ENCODE results near the gene ATOH7. TPM values are rescaled to one million over a fixed set of nuclear protein-coding genes. Genes with fewer than 3 reads are reported as not detected.

The ATOH7 gene
- total RNA-seq, 6 experiments from 2014 or later = 0.11 to 0.12 TPM; not detected in 4

DNA sequence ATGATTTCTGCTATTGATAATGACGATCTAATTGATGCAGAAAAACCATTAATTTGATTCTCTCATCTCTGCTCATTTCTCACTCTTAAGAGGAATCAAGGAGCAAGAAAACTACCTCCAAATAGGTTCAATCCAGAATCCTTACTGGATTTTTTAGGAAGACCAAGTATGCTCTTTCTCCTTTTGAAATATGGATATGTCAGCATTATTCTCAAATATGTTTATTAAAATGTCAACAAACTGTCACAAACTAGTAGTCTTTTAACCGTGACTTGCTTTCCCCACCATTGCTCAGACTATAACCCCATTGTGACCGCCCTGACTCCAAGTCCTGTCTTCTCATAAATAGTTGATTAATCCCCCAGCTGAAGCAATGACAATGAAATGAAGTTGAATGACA, 1.1 kb upstream of the ATOH7 start:
- no peak overlapping the region for H3K27ac Mint-ChIP-seq
- DNase-seq = no peak
- TF ChIP-seq CTCF (IDR thresholded peaks at IDR 0.05) = no peak
- peaks cover 14% of the 10 kb centered on the region for H3K4me1 Mint-ChIP-seq (ENCODE audit: low read depth)
- H3K36me3 Mint-ChIP-seq (ENCODE audit: low read depth) = no peaks in the 10 kb centered on the region
- H3K4me3 Mint-ChIP-seq = no peak overlapping the region
- peaks cover 14% of the 10 kb centered on the region; the same call in 1 of the 2 replicates for H3K27me3 Mint-ChIP-seq (ENCODE audit: insufficient read depth)
- no peaks in the 10 kb centered on the region for H3K9me3 Mint-ChIP-seq

DNA sequence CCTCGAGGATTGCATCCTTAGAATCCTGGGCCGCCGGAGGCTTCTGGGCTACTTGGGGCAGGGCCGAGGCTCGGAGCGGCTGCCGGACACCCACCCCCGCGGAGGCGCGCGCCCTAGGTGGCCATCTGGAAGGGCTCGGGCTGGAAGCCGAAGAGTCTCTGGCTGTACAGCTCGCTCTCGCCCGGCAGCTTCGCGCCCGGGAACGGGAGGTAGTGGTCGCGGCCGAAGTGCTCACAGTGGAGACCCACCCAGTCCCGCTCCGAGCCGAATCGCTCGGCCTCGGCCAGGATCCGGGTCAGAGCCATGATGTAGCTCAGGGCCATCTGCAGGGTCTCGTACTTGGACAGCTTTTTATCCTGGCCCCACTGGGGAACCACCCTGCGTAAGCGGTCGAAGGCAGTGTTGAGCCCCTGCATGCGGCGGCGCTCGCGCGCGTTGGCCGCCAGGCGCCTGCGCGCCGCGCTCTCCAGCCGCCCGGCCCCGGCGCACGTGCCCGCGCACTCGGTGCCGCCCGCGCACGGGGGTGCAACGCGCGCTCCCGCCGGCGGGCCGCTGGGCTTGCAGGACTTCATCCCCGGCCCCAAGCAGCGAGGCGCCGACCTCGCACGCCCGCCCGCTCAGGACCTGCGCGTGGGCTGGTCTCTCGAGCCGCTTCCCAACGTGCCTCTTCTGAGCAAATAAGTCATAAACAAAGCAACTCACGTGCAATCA, 652 bp downstream of the ATOH7 start:
- Mint-ChIP-seq H3K27ac (peak overlapping the region; percentile 66), H3K4me3 (peak overlapping the region; percentile 83), H3K4me1 (ENCODE audit: low read depth) (peaks cover 14% of the 10 kb centered on the region), H3K9me3 (no peaks in the 10 kb centered on the region), H3K36me3 (ENCODE audit: low read depth) (no peaks in the 10 kb centered on the region), H3K27me3 (ENCODE audit: insufficient read depth) (peaks cover 11% of the 10 kb centered on the region; the same call in 1 of the 2 replicates)
- peak; percentile 17; the same call in 1 of the 2 replicates for TF ChIP-seq CTCF (IDR thresholded peaks at IDR 0.05)
- peak; percentile 37 for DNase-seq

GRCh38 chr10:68230268-68230667, 1.6 kb downstream of the ATOH7 start:
- H3K36me3 Mint-ChIP-seq (ENCODE audit: low read depth) = no peaks in the 10 kb centered on the region
- no peak overlapping the region for H3K27ac Mint-ChIP-seq
- DNase-seq = no peak
- H3K4me1 Mint-ChIP-seq (ENCODE audit: low read depth) = peaks cover 14% of the 10 kb centered on the region
- no peak for TF ChIP-seq CTCF (IDR thresholded peaks at IDR 0.05)
- H3K4me3 Mint-ChIP-seq = peak overlapping the region; percentile 83; the same call in 1 of the 2 replicates
- H3K27me3 Mint-ChIP-seq (ENCODE audit: insufficient read depth) = peaks cover 7% of the 10 kb centered on the region; the same call in 1 of the 2 replicates
- no peaks in the 10 kb centered on the region for H3K9me3 Mint-ChIP-seq

DNA sequence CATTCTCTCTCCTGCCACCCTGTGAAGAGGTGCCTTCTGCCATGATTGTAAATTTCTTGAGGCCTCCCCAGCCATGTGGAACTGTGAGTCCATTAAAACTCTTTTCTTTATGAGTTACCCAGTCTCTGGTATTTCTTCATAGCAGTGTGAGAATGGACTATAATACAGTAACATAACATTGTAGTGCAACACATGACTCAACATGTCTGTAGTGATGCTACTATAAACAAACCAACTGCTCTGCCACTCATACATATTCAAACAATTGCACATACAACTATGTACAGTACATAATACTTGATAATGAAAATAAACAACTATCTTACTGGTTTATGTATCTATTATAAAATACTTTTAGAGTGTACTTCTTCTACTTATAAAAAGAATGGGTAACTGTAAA, 7.1 kb downstream of the ATOH7 start:
- Mint-ChIP-seq H3K27ac (peak overlapping the region; percentile 64), H3K4me1 (ENCODE audit: low read depth) (peaks cover 8% of the 10 kb centered on the region), H3K27me3 (ENCODE audit: insufficient read depth) (no peaks in the 10 kb centered on the region; the same call in 1 of the 2 replicates), H3K36me3 (ENCODE audit: low read depth) (peaks cover 7% of the 10 kb centered on the region; the same call in 1 of the 2 replicates), H3K4me3 (no peak overlapping the region), H3K9me3 (no peaks in the 10 kb centered on the region)
- peak; percentile 30 for DNase-seq
- TF ChIP-seq CTCF (IDR thresholded peaks at IDR 0.05) = no peak

- TF ChIP-seq CTCF (IDR thresholded peaks at IDR 0.05) = peak; percentile 27; the same call in 1 of the 2 replicates
- H3K27ac Mint-ChIP-seq = no peak overlapping the region
- no peak overlapping the region for H3K4me3 Mint-ChIP-seq
- H3K36me3 Mint-ChIP-seq (ENCODE audit: low read depth) = peaks cover 15% of the 10 kb centered on the region
- H3K9me3 Mint-ChIP-seq = no peaks in the 10 kb centered on the region
- no peak for DNase-seq
- H3K27me3 Mint-ChIP-seq (ENCODE audit: insufficient read depth) = no peaks in the 10 kb centered on the region; the same call in 1 of the 2 replicates
- H3K4me1 Mint-ChIP-seq (ENCODE audit: low read depth) = peaks cover 8% of the 10 kb centered on the region
These were observed 8.3 kb downstream of the ATOH7 start for GRCh38 chr10:68223535-68224165.

Measured in HFFc6 (cell line).